AG04450 (cell line): ENCODE measurements around the gene ECHDC3. TPM values are rescaled to one million over a fixed set of nuclear protein-coding genes. Genes with fewer than 3 reads are reported as not detected.

ENCODE experiments used
- CTCF ChIA-PET: fragments of 300-600, 350-600 bp; formaldehyde crosslinking; extraction: SDS; loops from one replicate; lab custom pipeline; 2022; ENCODE audit warnings: antibody characterized with exemption, inconsistent platforms; lab: Charles Lee
- POLR2A ChIA-PET: fragments of 350-600 bp; formaldehyde crosslinking; extraction: SDS; loops from one replicate; lab custom pipeline; 2021; ENCODE audit warnings: antibody characterized with exemption, inconsistent platforms; lab: Yijun Ruan, JAX
- DNase-seq: peaks from one replicate; pipeline ENCODE4 v3.0.0-alpha.2; 2011; ENCODE audit warnings: low read depth, low spot score
- H3K27ac ChIP-seq: one replicate; pipeline ENCODE4 v1.5.1; 2012; ENCODE audit warnings: low read depth, low read length, control low read depth
- H3K27me3 ChIP-seq: one replicate; pipeline ENCODE4 v1.6.0; 2012; ENCODE audit warnings: low read length; ENCODE audit not compliant: control insufficient read depth, insufficient read depth
- H3K4me3 ChIP-seq: 2 replicates; pipeline ENCODE4 v1.5.1; 2011; ENCODE audit warnings: mild to moderate bottlenecking, low read depth, low read length, control low read depth
- H3K9me3 ChIP-seq: 2 replicates; pipeline ENCODE4 v1.5.1; 2012; ENCODE audit warnings: low read length; ENCODE audit not compliant: control insufficient read depth, insufficient read depth
- CTCF ChIP-seq: IDR thresholded peaks from 2 replicates; pipeline ENCODE4 v1.5.1; 2011; ENCODE audit warnings: low read depth, low read length, control low read depth, inconsistent platforms
- polyA plus RNA-seq: library from polyadenylated mRNA; depleted of rRNA; stranded (reverse); fragments of >200 nt; gene quantifications from 2 replicates; pipeline ENCODE4 v1.2.3, GENCODE V29; 2011

The ECHDC3 gene
- polyA plus RNA-seq, 1 experiment = 1.3 TPM

- POLR2A ChIA-PET = no interaction called here
- CTCF ChIA-PET = interaction anchor here (0.7 to 3.3 kb wide), 4 partner anchors 13 to 198 kb away, joined by 3 to 15 read pairs (median 8); no protein-coding TSS in a partner anchor
- H3K9me3 ChIP-seq = peaks cover 3% of the 10 kb centered on the region; the same call in 1 of the 2 replicates
- TF ChIP-seq CTCF = no peak
- H3K27me3 ChIP-seq = no peaks in the 10 kb centered on the region
- no peak overlapping the region for H3K4me3 ChIP-seq
- no peak for DNase-seq
- H3K27ac ChIP-seq = no peak overlapping the region
Measured at GRCh38 chr10:11795101-11795920, 53.1 kb downstream of the ECHDC3 start.

- ChIA-PET CTCF (interaction anchor here (0.6 to 1.4 kb wide), 3 partner anchors 13 to 189 kb away, joined by 3 to 4 read pairs (median 4); no protein-coding TSS in a partner anchor), POLR2A (no interaction called here)
- no peak overlapping the region for H3K27ac ChIP-seq
- no peak overlapping the region for H3K4me3 ChIP-seq
- H3K9me3 ChIP-seq = peaks cover 3% of the 10 kb centered on the region; the same call in 1 of the 2 replicates
- no peak for TF ChIP-seq CTCF
- DNase-seq = no peak
- H3K27me3 ChIP-seq = no peaks in the 10 kb centered on the region
Measured at GRCh38 chr10:11796474-11796873, 54.3 kb downstream of the ECHDC3 start.

GRCh38 chr10:11797281-11797680, 55.1 kb downstream of the ECHDC3 start:
- no peak overlapping the region for H3K4me3 ChIP-seq
- H3K27me3 ChIP-seq = no peaks in the 10 kb centered on the region
- H3K27ac ChIP-seq = no peak overlapping the region
- no peak for DNase-seq
- ChIA-PET POLR2A (no interaction called here), CTCF (interaction anchor here (1.4 to 1.5 kb wide), 2 partner anchors 13 to 189 kb away, joined by 3 to 4 read pairs; no protein-coding TSS in a partner anchor)
- peaks cover 3% of the 10 kb centered on the region; the same call in 1 of the 2 replicates for H3K9me3 ChIP-seq
- TF ChIP-seq CTCF = no peak

GRCh38 chr10:11797847-11798633, 55.9 kb downstream of the ECHDC3 start:
- H3K27me3 ChIP-seq = no peaks in the 10 kb centered on the region
- ChIA-PET CTCF (interaction anchor here (0.7 to 1.5 kb wide), 3 partner anchors 14 to 188 kb away, joined by 3 to 4 read pairs (median 3); no protein-coding TSS in a partner anchor), POLR2A (no interaction called here)
- H3K27ac ChIP-seq = no peak overlapping the region
- DNase-seq = no peak
- H3K4me3 ChIP-seq = no peak overlapping the region
- no peak for TF ChIP-seq CTCF
- H3K9me3 ChIP-seq = peaks cover 3% of the 10 kb centered on the region; the same call in 1 of the 2 replicates
